Right atrium auricular region (tissue), 2 donors: Measurements from ENCODE around the gene GSTT4. TPM values are rescaled to one million over a fixed set of nuclear protein-coding genes. Genes with fewer than 3 reads are reported as not detected.
"Not testable (repeated sequence)": the region's sequence is repeated elsewhere in the genome, so short reads cannot be mapped to it uniquely, and the experiment has no call there.

Experiments
- DNase-seq: peaks from one replicate; pipeline ENCODE4 v3.0.0-alpha.2; 2019; ENCODE audit warnings: low spot score
- H3K27ac ChIP-seq, 2 donors: fragments of 200-600 bp; sonication (generic); 1 replicate in 1 of 2; 2 replicates in 1 of 2; pipeline ENCODE4 v1.5.1; 2016 to 2019
- H3K27me3 ChIP-seq, 2 donors: fragments of 200-600 bp; sonication (generic); one replicate each; pipeline versions ENCODE4 v1.5.1 to v1.6.0; 2017 to 2019
- H3K36me3 ChIP-seq: fragments of 200-600 bp; sonication (generic); one replicate; pipeline ENCODE4 v1.5.1; 2016
- H3K4me1 ChIP-seq, 2 donors: fragments of 200-600 bp; sonication (generic); one replicate each; pipeline versions ENCODE4 v1.5.1 to v1.6.0; 2017 to 2019
- H3K4me3 ChIP-seq, 2 donors: fragments of 200-600 bp; sonication (generic); 1 replicate in 1 of 2; 2 replicates in 1 of 2; pipeline ENCODE4 v1.5.1; 2017 to 2019; ENCODE audit warnings: mild to moderate bottlenecking in 1 of 2, moderate library complexity in 1 of 2
- H3K9me3 ChIP-seq, 2 donors: fragments of 200-600 bp; sonication (generic); one replicate each; pipeline ENCODE4 v1.5.1; 2019
- total RNA-seq, 2 donors: library from RNA; depleted of rRNA; stranded (reverse); fragments of >200 nt; gene quantifications; one replicate each; pipeline ENCODE4 v1.1.0, GENCODE V29; 2016
- TF ChIP-seq, protein P1 (sequence below), 2 donors: fragments of 200-600 bp; sonication (generic); IDR thresholded peaks; one replicate each; pipeline ENCODE4 v1.5.1; 2019; ENCODE audit warnings: antibody characterized with exemption in 2 of 2

GSTT4 gene
- total RNA-seq, 2 donors from 2014 or later = not detected

DNA sequence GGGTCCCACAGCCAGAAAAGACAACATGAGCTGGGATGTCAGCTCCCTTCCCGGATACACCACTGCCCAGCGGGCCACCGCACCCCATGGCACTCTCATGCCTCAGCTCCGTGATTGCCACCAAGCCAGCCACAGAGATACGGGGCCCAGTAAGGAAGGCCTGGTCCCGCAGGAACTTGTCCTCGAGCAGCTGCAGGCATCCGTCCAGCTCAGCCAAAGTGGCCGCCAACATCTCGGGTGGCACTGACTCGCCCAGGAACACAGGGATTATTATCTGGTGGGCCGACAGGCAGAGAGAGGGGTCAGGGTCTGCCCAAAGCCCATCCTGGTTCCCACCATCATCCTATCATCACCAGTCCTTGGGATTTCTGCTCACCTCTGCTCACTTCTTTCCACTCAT, 27.9 kb downstream of the GSTT4 start:
- H3K4me3 ChIP-seq, DNase-seq, H3K27ac ChIP-seq, H3K4me1 ChIP-seq, H3K36me3 ChIP-seq, H3K27me3 ChIP-seq, H3K9me3 ChIP-seq: not testable (repeated sequence)

GRCh38 chr22:23974836-23975352, 30.4 kb downstream of the GSTT4 start:
- not testable (repeated sequence) for H3K9me3 ChIP-seq, H3K27ac ChIP-seq, H3K4me1 ChIP-seq, H3K27me3 ChIP-seq, H3K4me3 ChIP-seq, DNase-seq
- peaks cover 20% of the 10 kb centered on the region for H3K36me3 ChIP-seq

DNA sequence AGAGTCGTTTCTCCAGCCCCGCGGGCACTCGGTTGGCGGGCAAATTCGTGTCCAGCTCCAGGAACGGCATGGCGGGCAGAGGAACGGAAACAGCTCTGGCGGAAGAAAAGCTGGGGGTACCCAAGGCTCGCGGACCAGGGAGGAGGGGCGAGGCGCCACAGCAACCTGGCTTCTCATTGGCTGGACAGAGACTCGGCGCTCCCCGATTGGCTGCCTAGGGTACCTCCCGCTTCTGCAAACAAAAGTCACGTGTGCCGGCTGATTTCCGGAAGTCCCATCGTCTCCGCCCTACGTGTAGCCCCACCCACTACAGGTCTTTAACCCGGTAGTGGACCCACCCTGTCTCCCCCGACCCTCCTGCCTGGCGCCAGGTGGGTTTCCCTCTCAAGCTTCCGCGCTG, 30.9 kb downstream of the GSTT4 start, which contains the start of gene DDT:
DDT (minus strand) TSS at position 97 of the 400 bp plus-strand sequence; CDS start at position 70, 27 bp downstream.
- not testable (repeated sequence) for H3K9me3 ChIP-seq, H3K27me3 ChIP-seq, H3K27ac ChIP-seq, H3K4me1 ChIP-seq, DNase-seq, H3K4me3 ChIP-seq
- peaks cover 26% of the 10 kb centered on the region for H3K36me3 ChIP-seq

- not testable (repeated sequence) for H3K27me3 ChIP-seq, H3K9me3 ChIP-seq, DNase-seq, H3K4me1 ChIP-seq, H3K4me3 ChIP-seq, H3K27ac ChIP-seq
- peaks cover 28% of the 10 kb centered on the region for H3K36me3 ChIP-seq
These were observed 33.3 kb downstream of the GSTT4 start for GRCh38 chr22:23971927-23972326.

- Histone ChIP-seq H3K36me3 (peaks cover 28% of the 10 kb centered on the region), H3K4me3 (no peak overlapping the region), H3K27ac (no peak overlapping the region), H3K27me3 (no peaks in the 10 kb centered on the region), H3K4me1 (no peaks in the 10 kb centered on the region), H3K9me3 (no peaks in the 10 kb centered on the region)
- TF ChIP-seq, protein P1, sequence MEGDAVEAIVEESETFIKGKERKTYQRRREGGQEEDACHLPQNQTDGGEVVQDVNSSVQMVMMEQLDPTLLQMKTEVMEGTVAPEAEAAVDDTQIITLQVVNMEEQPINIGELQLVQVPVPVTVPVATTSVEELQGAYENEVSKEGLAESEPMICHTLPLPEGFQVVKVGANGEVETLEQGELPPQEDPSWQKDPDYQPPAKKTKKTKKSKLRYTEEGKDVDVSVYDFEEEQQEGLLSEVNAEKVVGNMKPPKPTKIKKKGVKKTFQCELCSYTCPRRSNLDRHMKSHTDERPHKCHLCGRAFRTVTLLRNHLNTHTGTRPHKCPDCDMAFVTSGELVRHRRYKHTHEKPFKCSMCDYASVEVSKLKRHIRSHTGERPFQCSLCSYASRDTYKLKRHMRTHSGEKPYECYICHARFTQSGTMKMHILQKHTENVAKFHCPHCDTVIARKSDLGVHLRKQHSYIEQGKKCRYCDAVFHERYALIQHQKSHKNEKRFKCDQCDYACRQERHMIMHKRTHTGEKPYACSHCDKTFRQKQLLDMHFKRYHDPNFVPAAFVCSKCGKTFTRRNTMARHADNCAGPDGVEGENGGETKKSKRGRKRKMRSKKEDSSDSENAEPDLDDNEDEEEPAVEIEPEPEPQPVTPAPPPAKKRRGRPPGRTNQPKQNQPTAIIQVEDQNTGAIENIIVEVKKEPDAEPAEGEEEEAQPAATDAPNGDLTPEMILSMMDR (IDR thresholded peaks at IDR 0.05) = no peak
- DNase-seq = no peak
These were observed 34.3 kb downstream of the GSTT4 start for GRCh38 chr22:23970816-23971486.

DNA sequence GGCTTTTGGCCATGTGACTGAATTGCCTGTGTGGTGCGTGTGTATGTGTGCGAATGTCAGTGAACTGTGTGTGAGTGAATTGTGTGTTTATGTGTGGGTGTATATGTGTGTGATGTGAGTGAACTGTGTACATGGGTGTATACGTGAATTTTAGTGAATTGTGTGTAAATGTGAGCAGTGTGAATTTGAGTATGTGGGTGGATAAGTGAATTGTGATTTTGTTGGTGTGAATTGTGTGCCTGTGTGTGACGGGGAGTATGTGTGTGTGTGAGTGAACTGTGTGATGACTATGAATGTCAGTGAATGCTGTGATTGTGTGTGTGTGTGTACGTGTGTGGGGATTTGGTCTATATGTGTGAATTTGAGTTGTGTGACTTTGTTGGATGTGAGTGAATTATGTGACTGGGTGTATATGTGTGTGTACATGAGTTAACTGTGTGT, 35.0 kb downstream of the GSTT4 start:
- H3K27ac ChIP-seq = no peak overlapping the region
- TF ChIP-seq, protein P1 (IDR thresholded peaks at IDR 0.05) = no peak
- no peak for DNase-seq
- H3K4me3 ChIP-seq = no peak overlapping the region
- H3K9me3 ChIP-seq = no peaks in the 10 kb centered on the region
- H3K4me1 ChIP-seq = no peaks in the 10 kb centered on the region
- H3K36me3 ChIP-seq = peaks cover 28% of the 10 kb centered on the region
- H3K27me3 ChIP-seq = no peaks in the 10 kb centered on the region

DNA sequence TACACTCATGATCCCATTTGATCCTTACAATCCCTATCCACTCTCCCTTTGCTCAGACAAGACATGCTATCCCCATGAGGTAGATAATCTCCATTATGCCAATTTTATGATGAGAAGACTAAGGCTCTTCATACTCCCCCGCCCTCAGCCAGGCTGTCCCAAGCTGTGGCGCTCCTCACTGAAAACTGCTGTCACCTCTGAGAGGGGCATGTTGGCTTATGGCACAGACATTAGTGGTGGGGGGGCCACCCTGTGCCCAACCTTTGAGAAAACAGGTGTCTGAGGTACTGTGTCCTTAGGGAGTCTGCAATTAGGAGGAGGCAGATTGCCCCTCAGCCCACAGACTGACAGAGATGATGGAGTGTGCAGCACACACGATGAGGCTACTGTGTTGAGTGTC, 36.2 kb downstream of the GSTT4 start:
- no peak overlapping the region for H3K27ac ChIP-seq
- no peak overlapping the region for H3K4me3 ChIP-seq
- TF ChIP-seq, protein P1 (IDR thresholded peaks at IDR 0.05) = no peak
- no peaks in the 10 kb centered on the region for H3K27me3 ChIP-seq
- no peak for DNase-seq
- no peaks in the 10 kb centered on the region for H3K9me3 ChIP-seq
- H3K36me3 ChIP-seq = peaks cover 28% of the 10 kb centered on the region
- H3K4me1 ChIP-seq = no peaks in the 10 kb centered on the region

- not testable (repeated sequence) for H3K4me3 ChIP-seq, H3K27ac ChIP-seq, H3K27me3 ChIP-seq, DNase-seq, H3K9me3 ChIP-seq, H3K4me1 ChIP-seq
- peaks cover 24% of the 10 kb centered on the region for H3K36me3 ChIP-seq
These were observed 38.7 kb downstream of the GSTT4 start, which contains the start of gene DDTL for GRCh38 chr22:23966568-23966967. DDTL (plus strand) TSS chr22:23966888; CDS start chr22:23966915, 27 bp downstream.

DNA sequence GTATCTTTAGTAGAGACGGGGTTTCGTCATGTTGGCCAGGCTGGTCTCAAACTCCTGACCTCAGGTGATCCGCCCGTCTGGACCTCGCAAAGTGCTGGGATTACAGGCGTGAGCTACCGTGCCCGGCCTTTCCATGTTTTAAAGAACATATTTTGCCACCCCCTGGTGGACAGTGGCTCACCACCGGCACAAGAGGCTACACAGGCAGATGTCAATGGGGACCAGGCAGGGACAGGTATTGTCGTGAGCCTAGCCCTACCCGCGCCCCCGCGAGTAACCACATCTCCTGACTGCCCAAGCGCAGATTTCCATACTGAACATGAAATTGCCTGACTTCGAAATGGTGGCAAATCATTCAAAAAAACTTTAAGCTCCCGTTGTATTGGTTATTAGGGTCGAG, 39.2 kb downstream of the GSTT4 start:
- not testable (repeated sequence) for H3K9me3 ChIP-seq, H3K27ac ChIP-seq, H3K27me3 ChIP-seq, H3K4me1 ChIP-seq, H3K4me3 ChIP-seq, DNase-seq
- peaks cover 20% of the 10 kb centered on the region for H3K36me3 ChIP-seq

- not testable (repeated sequence) for H3K4me3 ChIP-seq, H3K36me3 ChIP-seq, H3K27me3 ChIP-seq, H3K9me3 ChIP-seq, H3K27ac ChIP-seq, DNase-seq, H3K4me1 ChIP-seq
These were observed 44.0 kb downstream of the GSTT4 start, which contains the start of gene GSTT2B for GRCh38 chr22:23961084-23961771. GSTT2B (minus strand) TSS chr22:23961195; CDS start chr22:23961131, 64 bp downstream.
